NCI-H2171 treated with DMSO at 0.1 percent for 48 hours (cell line): ENCODE measurements around the gene KIAA0319L.
"Not testable (repeated sequence)": the region's sequence is repeated elsewhere in the genome, so short reads cannot be mapped to it uniquely, and the experiment has no call there.

Experiments
- DNase-seq: peaks from one replicate; lab custom pipeline; 2025; lab: John Stamatoyannopoulos, UW

Gene KIAA0319L

DNA sequence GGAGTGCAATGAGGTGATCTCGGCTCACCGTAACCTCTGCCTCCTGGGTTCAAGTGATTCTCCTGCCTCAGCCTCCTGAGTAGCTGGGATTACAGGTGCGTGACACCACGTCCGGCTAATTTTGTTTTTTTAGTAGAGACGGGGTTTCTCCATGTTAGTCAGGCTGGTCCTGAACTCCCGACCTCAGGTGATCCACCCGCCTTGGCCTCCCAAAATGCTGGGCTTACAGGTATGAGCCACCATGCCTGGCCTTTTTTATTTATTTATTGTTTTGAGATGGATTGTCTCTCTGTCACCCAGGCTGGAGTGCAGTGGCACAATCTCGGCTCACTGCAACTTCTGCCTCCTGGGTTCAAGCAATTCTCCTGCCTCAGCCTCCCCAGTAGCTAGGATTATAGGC lies 24.4 kb upstream of the KIAA0319L start:
- DNase-seq: not testable (repeated sequence)

DNA sequence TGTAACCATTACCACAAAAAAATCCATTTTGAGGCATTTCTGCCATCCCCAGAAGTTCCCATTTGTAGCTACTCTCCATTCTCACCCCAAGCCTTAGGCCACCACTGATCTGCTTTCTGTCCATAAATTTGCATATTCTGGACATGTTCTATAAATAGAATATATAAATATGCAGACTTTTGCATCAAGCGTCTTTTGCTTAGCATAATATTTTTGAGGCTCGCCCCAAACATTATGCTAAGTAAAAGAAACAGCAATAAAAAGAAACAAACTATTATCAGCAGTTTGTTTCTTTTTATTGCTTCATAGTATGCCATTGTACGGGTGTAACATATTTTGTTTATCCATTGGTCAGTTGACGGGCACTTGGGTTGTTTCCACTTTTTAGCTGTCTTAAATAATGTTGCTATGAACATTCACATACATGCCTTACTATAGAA lies 23.8 kb upstream of the KIAA0319L start:
- no peak for DNase-seq

DNA sequence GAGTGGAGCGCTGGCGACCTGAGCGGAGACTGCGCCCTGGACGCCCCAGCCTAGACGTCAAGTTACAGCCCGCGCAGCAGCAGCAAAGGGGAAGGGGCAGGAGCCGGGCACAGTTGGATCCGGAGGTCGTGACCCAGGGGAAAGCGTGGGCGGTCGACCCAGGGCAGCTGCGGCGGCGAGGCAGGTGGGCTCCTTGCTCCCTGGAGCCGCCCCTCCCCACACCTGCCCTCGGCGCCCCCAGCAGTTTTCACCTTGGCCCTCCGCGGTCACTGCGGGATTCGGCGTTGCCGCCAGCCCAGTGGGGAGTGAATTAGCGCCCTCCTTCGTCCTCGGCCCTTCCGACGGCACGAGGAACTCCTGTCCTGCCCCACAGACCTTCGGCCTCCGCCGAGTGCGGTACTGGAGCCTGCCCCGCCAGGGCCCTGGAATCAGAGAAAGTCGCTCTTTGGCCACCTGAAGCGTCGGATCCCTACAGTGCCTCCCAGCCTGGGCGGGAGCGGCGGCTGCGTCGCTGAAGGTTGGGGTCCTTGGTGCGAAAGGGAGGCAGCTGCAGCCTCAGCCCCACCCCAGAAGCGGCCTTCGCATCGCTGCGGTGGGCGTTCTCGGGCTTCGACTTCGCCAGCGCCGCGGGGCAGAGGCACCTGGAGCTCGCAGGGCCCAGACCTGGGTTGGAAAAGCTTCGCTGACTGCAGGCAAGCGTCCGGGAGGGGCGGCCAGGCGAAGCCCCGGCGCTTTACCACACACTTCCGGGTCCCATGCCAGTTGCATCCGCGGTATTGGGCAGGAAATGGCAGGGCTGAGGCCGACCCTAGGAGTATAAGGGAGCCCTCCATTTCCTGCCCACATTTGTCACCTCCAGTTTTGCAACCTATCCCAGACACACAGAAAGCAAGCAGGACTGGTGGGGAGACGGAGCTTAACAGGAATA lies 20.1 kb upstream of the KIAA0319L start:
- no peak for DNase-seq

DNA sequence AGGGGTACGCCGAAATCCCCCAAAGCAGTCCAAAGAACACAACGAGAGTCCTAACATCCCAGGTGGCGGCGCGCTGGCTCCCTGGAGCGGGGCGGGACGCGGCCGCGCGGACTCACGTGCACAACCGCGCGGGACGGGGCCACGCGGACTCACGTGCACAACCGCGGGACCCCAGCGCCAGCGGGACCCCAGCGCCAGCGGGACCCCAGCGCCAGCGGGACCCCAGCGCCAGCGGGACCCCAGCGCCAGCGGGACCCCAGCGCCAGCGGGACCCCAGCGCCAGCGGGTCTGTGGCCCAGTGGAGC lies 19.5 kb upstream of the KIAA0319L start:
- DNase-seq: not testable (repeated sequence)

DNA sequence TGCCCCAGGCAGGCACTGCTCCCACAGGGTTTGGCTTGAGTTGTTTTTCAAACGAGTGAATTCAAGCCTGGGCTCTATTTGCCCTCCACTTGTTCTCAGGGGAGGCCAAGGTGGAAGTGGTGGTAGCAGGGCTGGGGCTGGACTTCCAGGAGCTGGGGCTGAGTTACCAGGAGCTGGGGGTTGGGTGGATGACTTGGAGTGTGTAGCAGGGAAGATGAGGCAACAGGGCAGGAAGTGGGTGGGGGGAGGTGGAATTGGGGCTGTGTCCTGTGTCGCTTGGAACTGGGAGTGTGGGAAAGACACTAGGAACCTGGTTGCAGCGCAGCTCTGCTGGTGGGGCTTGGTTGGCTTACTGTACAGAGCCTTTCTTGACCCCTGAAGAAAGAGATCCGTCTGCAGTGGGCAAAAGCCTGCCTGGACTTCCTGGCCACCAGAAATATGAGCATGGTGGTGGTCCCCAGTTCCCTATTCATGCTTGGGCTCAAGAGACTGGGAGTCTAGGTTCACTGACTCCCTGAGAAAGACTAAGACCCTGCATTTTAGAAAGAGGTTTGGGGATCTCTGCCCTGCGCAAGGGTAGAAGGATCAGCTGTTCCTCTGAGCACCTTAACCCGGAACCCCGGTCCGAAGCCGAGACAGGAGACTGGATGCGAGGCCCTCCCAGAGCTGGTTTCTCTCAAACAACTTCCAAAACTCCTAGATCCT lies 19.0 kb upstream of the KIAA0319L start:
- DNase-seq: no peak

DNA sequence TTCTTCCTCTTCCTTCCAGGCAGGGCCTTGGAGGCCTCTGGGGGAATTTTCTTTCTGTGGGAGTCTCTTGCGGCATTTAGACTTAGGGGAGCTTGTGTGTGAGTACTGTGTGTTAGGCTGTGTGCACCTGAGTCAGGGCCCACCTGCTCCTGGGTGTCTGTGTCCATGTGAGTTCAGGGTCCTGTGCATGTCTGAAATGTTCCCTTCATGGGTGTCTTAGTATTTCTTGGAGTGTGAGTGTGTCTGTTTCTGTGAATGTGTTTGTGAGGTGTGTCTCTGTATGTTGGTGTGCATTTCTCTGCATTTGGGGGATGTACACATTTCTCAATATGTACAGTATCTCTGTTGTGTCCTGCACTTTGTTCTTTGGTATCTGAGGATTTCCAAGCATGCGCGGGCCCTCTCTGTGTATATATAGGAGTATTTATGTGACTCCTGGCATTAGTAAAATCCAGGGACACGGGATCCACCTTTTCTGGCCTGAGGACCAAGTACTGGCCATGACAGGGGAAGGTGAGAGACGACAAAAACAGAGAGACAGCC lies 18.3 kb upstream of the KIAA0319L start:
- DNase-seq: no peak

DNA sequence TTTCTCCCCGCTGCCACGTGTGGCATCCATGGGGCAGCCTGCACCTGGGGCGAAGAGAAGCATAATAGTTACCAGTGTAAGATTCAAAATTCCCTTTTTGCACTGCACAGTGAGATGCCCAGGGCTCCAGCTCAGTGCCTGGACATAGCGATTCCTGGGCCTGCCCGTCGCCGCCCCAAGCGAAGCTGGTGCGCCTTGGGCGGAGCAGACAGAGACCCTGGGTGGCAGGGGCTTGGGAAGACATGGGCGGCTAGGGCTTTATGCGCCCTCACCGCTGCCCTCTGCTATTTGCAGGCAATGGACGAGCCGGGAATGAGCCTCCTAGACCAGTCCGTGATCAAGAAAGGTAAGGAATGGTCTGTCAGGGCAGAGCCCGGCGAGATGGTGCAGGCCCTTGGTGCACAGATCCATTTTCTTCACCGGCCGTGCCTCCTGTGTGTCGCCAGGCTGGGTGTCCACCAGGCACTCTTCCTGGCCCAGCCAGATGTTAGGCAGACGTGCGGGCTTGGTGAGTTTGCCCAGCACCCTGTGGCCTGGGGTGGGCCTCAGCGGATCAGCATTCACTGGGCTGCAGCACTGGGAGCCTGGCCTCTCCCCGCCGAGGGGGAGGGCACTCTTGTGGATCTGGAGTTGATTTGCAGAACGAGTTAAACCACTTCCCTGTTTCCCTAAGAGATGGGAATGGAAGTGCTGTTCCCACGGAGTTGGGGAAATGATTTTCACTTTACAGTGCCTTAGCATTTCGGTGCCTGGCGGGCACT lies 17.6 kb upstream of the KIAA0319L start:
- no peak for DNase-seq

DNA sequence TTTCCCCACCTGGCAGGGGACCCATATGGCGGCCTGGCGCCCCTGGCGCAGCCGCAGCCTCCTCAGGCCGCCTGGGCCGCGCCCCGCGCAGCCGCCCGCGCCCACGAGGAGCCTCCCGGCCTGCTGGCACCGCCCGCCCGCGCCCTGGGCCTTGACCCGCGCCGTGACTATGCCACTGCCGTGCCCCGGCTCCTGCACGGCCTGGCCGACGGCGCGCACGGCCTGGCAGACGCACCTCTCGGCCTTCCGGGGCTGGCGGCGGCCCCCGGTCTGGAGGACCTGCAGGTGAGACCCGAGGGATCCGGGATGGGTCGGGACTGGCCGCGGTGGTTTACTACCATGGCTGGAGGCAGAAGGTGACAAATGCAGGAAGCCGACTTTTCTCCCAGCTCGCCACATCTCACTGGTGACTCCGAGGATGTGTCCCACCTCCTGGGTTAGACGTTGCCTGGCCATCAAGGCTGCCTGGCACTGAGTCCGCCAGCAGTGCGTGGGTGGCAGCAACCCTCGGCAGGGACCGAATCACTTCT lies 17.0 kb upstream of the KIAA0319L start:
- no peak for DNase-seq

DNA sequence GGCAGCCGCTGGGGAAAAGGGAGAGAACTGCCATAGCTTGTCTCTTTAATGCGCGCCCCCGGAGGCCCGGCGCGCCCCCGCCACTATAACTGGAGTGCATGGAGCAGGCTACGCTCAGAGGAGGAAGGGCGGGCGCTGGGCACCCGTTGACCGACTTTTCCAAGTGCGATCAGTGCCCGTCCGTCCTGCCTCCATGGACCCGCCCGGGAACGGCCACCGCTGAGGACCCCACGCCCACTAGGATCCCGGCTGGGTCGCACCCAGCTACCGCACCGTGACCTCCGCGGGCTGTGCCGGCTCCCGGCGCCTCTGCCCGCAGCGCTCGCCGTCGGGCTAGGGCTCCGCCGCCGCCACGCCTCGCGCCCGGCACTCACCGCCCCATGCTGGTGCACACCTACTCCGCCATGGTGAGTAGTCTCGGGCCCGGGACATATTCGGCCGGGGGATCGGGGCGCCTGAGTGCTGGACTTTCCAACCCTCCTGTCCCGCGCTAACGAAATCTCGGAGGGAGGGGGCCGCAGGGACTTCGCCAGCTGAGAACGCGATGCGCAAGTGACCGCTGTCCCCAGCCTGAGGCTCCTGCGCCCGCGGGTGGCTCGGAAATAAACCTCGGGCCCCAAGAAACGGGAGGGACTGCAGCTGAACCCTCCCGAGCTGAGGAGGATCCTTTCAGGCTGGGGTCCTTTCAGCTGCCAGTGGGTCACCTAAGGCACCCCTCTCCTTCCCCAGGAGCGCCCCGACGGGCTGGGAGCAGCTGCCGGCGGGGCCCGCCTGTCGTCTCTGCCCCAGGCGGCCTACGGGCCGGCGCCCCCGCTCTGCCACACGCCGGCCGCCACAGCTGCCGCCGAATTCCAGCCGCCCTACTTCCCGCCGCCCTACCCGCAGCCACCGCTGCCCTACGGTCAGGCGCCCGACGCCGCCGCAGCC lies 16.3 kb upstream of the KIAA0319L start, which contains the start of gene TFAP2E:
TFAP2E (plus strand) TSS at position 117 of the 927 bp plus-strand sequence; CDS start at position 381, 264 bp downstream.
- no peak for DNase-seq

DNA sequence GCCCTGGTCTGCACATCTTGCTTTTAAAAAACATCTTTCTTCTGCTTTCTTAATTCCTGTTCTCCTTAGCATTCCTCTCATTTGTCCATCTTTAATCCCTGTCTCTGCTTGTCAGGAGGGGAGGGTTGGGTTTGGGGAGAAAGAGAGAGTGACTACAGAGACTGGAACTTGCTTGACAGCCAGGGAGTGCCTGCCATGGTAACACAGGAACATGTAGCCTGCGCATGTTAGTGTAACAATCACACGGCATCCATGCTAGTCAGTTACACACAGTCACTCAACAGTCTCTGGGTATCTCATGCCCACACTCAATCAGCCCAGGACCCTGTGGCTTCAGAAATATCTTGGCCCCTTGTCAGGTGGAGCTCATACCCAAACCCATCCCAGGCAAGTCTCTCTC lies 15.1 kb upstream of the KIAA0319L start:
- DNase-seq: no peak

DNA sequence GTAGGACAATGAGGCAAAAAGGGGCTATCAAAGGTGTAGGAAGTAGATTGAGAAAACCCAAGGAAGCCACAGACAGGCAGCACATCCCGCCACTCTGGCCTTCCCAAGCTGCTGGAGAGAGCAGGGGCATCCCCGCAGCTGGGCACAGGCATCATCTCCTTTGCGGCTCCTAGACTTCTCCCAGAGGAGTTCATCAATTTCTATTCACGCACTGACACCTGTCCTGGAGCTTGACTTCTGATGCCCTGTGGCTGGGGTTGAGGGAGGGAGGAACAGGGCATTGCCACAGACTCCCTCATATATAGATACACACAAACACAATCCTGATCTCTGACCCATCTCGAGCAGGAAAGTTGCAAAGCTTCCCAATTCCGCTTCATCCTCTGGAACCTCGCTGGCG lies 14.1 kb upstream of the KIAA0319L start:
- DNase-seq: no peak

DNA sequence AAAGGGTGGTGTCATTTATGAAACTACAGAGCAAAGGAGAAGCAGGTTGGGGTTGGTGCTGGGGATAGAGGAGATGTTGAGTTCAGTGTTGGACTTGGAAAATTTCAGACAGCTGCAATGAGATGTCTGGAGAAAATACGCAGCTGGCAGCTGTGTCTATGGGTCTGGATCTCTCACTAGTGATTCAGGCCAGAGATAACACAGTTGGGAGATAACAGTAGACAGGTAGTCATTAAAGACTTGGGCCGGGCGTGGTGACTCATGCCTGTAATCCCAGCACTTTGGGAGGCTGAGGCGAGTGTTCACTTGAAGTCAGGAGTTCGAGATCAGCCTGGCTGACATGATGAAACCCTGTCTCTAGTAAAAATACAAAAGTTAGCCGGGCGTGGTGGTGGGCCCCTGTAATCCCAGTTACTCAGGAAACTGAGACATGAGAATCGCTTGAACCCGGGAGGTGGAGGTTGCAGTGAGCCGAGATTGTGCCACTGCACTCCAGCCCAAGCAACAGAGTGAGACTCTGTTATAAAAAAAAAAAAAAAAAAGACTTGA lies 13.5 kb upstream of the KIAA0319L start:
- DNase-seq: no peak

DNA sequence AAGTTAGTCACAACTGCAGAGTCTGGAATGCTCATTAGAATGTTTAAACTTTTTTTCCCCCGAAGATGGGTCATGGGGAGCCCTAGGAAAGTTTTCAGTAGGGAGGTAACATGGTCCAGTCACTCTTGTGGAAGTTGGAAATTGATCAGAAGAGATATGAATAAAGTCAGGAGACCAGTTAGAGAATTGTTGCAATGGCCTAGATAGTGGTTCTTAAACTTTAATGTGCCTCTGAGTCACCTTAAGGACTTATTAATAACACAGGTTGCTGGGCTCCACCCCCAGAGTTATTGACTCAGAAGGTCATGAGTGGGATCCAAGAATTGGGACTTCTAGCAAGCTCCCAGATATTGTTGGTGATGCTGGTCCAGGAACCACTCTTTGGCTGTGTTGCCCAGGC lies 12.7 kb upstream of the KIAA0319L start:
- DNase-seq: no peak

DNA sequence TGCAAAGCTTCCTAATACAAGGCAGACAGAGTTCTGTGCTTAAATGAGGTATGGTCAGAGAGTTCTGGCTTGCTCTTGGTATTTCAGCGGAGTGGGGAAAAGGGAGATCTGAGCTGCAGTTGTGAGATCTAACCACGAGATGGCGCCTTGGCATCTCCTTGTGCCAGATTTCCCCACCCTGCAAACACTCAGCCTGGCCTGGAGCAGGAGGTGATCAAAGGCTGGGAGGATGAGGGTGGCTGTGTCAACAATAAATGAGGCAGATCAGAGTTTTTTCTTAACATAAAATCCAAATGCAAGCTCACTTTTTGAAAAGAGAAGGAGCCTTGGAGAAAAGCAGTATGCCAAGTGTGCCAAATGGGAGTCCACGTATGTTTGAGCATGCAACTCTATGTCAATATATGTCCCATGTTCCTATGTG lies 11.8 kb upstream of the KIAA0319L start:
- peak; percentile 66 for DNase-seq

DNA sequence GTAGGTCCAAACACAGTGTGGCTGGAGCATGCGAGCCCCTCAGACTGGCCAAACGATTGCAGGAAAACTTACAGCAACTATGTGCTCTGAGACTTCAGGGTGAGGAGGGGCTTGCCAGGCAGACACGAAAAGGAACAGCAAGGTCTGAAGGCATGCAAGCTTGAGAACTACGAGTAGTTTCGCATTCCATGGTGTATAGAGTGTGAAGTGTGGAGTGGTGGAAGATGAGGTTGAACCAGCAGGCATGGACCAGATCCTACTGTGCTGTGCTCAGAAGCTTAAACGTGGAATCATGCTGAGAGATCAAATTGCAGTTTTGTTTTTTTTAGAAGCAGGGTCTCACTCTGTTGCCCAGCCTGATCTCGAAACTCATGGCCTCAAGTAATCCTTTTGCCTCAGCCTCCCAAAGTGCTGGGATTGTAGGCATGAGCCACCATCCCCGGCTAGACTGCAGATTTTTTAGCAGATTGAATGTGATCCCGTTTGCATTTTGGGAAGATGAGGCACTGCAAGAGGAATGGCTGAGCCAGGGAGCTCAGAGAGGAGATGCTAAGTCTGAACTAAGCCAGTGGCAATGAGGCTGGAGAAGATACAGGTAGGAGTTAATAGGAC lies 10.8 kb upstream of the KIAA0319L start:
- no peak for DNase-seq

DNA sequence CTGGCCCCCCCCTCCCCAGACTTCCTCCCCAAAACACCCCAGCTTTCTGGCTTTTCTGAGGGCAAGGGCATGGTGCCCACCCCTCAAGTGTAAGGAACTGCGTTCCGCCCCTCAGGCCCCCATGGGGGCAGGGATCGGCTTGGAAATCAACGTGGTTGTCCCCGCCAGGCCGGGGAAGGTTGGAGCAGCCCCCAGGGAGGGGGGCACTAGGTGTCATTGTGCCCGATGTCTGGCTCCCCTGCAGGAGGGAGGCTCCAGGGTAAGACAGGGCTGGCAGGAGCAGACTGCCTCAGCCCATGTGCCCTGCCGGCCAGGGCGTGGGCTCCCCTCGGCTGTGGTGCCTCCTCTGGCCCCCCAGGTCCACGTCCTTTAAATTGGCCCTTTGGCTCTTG lies 8.5 kb upstream of the KIAA0319L start:
- DNase-seq: no peak

DNA sequence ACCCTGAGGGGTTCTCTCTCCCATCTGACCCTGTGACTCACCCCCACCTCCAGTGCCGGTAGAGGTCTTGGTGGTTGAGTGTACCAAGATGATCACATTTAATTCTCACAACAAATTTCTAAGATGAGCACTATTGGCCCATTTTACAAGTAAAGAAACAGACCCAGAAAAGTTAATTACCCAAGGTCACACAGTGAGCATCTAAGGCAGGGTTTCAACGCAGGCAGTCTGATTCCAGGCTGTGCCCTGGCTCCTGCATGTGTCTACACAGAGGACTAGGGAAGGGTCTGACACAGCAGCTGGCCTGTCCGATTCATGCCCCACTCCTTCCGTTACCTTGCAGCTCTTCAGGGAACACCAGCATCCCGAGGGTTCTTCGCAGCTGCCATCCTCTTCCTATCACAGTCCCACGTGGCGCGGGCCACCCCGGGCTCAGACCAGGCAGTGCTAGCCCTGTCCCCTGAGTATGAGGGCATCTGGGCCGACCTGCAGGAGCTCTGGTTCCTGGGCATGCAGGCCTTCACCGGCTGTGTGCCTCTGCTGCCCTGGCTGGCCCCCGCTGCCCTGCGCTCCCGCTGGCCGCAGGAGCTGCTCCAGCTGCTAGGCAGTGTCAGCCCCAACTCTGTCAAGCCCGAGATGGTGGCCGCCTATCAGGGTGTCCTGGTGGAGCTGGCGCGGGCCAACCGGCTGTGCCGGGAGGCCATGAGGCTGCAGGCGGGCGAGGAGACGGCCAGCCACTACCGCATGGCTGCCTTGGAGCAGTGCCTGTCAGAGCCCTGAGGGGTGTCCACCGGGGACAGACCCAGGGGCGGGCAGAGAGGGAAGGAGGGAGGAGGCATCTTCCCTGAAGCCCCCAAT lies 7.9 kb upstream of the KIAA0319L start:
- DNase-seq: no peak

DNA sequence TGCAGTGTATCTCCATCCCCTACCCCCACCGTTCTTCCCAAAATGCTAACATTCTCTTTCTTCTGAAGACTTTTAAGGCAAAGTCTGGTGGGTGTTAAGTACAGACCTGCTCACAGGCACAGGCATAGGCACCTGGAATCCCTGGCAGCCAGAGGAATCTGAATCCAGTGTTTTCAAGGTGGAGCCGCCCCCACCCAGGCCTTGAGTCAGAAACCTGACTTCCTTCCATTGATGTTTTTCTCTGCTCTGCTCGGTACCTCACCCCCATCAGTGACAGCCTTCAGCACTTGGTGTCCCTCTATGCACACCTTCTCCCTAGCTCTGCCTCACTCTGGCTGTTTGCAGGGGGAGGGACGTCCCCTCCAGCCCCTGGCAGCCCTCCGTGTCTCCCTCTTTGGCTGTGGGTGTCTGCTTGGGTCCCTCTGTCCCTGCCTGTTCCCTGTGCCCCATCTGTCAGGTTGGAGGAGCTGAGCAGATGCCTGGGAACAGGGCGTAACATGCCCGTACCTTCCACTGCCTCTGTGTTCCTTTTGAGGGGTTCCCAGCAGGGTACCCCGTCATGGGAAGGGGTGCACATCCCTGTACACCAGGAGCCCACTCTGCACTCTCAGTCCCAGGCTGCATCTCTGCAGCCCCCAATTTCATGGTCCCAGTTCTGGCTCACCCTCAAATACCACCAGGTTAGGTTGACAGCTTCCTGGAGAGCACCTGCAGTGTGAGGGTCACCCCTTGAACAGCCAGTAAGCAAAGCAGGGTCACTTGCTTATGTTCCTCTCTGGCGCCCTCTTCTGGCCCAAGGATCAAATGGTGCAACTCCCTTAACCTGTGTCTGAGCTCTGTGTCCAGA lies 7.1 kb upstream of the KIAA0319L start:
- peak; percentile 67 for DNase-seq
